ENCODE data around the gene MYO10.
"Not testable (repeated sequence)": the region's sequence is repeated elsewhere in the genome, so short reads cannot be mapped to it uniquely, and the experiment has no call there.

MYO10 gene

DNA sequence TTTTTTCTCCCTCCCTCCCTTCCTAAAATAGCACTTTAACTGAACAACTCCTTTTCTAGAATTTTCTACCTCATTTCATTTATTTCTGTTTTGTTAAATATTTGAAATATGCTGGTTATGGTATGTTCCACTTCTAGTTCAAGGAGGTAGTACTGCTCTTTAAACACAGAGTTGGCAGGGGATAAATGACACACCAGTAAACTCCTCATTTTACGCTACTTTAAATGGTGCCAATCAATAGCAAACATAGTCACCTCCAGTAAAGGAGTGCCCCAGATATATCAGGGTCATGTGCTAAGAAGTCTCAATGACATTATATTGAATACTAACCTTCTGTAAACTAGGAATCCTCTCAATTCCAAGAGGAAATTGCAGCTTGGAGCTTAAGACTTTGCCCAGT is 56.9 kb downstream of the MYO10 start:
- ATAC-seq: no peak
- TF ChIP-seq GLIS3 (CRISPR knock-in tag; IDR thresholded peaks at IDR 0.05) (no peak), ESRRG (CRISPR knock-in tag; IDR thresholded peaks at IDR 0.05) (no peak), BACH2 (CRISPR knock-in tag; IDR thresholded peaks at IDR 0.05; ENCODE audit: borderline replicate concordance) (no peak), PPARA (CRISPR knock-in tag; IDR thresholded peaks at IDR 0.05; ENCODE audit: borderline replicate concordance) (no peak), SNAI2 (CRISPR knock-in tag; IDR thresholded peaks at IDR 0.05) (no peak), TOX (CRISPR knock-in tag; IDR thresholded peaks at IDR 0.05; ENCODE audit: borderline replicate concordance) (no peak), TCF4 (CRISPR knock-in tag; IDR thresholded peaks at IDR 0.05; ENCODE audit: borderline replicate concordance) (no peak), ZFP30 (CRISPR knock-in tag; IDR thresholded peaks at IDR 0.05) (no peak), ZNF70 (CRISPR knock-in tag; IDR thresholded peaks at IDR 0.05) (no peak), ZNF8 (CRISPR knock-in tag; IDR thresholded peaks at IDR 0.05) (no peak), ZC3H10 (CRISPR knock-in tag; IDR thresholded peaks at IDR 0.05) (no peak), ZFP3 (CRISPR knock-in tag; IDR thresholded peaks at IDR 0.05) (no peak), ZNF565 (CRISPR knock-in tag; conservative IDR thresholded peaks at IDR 0.05; ENCODE audit: low read depth) (no peak), ISL1 (CRISPR knock-in tag; IDR thresholded peaks at IDR 0.05) (no peak)
- TF ChIP-seq, protein P1, sequence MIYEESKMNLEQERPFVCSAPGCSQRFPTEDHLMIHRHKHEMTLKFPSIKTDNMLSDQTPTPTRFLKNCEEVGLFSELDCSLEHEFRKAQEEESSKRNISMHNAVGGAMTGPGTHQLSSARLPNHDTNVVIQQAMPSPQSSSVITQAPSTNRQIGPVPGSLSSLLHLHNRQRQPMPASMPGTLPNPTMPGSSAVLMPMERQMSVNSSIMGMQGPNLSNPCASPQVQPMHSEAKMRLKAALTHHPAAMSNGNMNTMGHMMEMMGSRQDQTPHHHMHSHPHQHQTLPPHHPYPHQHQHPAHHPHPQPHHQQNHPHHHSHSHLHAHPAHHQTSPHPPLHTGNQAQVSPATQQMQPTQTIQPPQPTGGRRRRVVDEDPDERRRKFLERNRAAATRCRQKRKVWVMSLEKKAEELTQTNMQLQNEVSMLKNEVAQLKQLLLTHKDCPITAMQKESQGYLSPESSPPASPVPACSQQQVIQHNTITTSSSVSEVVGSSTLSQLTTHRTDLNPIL (CRISPR knock-in tag; IDR thresholded peaks at IDR 0.05; ENCODE audit: low read depth): no peak
- TF ChIP-seq, protein P2, sequence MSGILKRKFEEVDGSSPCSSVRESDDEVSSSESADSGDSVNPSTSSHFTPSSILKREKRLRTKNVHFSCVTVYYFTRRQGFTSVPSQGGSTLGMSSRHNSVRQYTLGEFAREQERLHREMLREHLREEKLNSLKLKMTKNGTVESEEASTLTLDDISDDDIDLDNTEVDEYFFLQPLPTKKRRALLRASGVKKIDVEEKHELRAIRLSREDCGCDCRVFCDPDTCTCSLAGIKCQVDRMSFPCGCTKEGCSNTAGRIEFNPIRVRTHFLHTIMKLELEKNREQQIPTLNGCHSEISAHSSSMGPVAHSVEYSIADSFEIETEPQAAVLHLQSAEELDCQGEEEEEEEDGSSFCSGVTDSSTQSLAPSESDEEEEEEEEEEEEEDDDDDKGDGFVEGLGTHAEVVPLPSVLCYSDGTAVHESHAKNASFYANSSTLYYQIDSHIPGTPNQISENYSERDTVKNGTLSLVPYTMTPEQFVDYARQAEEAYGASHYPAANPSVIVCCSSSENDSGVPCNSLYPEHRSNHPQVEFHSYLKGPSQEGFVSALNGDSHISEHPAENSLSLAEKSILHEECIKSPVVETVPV (CRISPR knock-in tag; IDR thresholded peaks at IDR 0.05): no peak

DNA sequence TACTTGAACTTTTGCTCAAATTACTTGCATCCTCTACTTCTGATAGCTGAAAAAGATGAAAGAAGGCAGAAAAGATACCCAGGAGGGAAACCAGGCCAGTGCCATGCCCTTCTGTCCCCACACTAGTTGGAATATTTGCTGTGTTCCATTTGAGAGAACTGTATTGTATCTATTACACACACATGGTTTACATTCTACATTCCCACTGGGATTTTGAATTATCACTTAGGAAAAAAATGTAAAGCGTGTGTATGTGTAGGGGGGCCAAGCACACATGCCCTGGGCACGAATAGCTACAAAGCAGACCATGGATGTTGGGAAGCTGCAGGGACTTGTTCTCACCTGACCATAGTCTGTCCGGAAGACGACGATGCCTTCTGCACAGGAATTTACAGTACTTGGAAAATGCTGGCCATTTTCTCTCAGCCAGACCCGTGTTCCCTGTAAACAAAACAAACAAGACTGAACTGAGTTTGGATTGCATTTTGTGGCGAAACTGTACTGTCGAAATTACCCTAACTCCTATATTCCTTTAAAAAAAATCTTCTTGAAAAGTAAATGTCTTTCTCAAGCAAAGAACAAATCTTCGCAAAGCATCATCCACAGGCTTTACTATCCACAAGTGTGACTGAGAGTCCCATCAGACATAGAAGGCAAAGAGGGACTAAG is 58.7 kb downstream of the MYO10 start:
- no peak for ATAC-seq
- TF ChIP-seq ZNF565 (CRISPR knock-in tag; conservative IDR thresholded peaks at IDR 0.05; ENCODE audit: low read depth) (no peak), SNAI2 (CRISPR knock-in tag; IDR thresholded peaks at IDR 0.05) (no peak), TOX (CRISPR knock-in tag; IDR thresholded peaks at IDR 0.05; ENCODE audit: borderline replicate concordance) (no peak), ZFP30 (CRISPR knock-in tag; IDR thresholded peaks at IDR 0.05) (no peak), ESRRG (CRISPR knock-in tag; IDR thresholded peaks at IDR 0.05) (no peak), RARB (CRISPR knock-in tag; IDR thresholded peaks at IDR 0.05) (no peak), TCF4 (CRISPR knock-in tag; IDR thresholded peaks at IDR 0.05; ENCODE audit: borderline replicate concordance) (no peak), PPARA (CRISPR knock-in tag; IDR thresholded peaks at IDR 0.05; ENCODE audit: borderline replicate concordance) (no peak), ZC3H10 (CRISPR knock-in tag; IDR thresholded peaks at IDR 0.05) (no peak), ARNTL (CRISPR knock-in tag; IDR thresholded peaks at IDR 0.05; ENCODE audit: borderline replicate concordance, low read depth) (no peak), OSR1 (CRISPR knock-in tag; IDR thresholded peaks at IDR 0.05) (no peak), ZNF8 (CRISPR knock-in tag; IDR thresholded peaks at IDR 0.05) (no peak), ZNF70 (CRISPR knock-in tag; IDR thresholded peaks at IDR 0.05) (no peak), GLIS3 (CRISPR knock-in tag; IDR thresholded peaks at IDR 0.05) (no peak)
- TF ChIP-seq, protein P2 (CRISPR knock-in tag; IDR thresholded peaks at IDR 0.05): no peak
- TF ChIP-seq, protein P3, sequence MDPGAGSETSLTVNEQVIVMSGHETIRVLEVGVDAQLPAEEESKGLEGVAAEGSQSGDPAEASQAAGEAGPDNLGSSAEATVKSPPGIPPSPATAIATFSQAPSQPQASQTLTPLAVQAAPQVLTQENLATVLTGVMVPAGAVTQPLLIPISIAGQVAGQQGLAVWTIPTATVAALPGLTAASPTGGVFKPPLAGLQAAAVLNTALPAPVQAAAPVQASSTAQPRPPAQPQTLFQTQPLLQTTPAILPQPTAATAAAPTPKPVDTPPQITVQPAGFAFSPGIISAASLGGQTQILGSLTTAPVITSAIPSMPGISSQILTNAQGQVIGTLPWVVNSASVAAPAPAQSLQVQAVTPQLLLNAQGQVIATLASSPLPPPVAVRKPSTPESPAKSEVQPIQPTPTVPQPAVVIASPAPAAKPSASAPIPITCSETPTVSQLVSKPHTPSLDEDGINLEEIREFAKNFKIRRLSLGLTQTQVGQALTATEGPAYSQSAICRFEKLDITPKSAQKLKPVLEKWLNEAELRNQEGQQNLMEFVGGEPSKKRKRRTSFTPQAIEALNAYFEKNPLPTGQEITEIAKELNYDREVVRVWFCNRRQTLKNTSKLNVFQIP (CRISPR knock-in tag; IDR thresholded peaks at IDR 0.05; ENCODE audit: borderline replicate concordance, low read depth): no peak

DNA sequence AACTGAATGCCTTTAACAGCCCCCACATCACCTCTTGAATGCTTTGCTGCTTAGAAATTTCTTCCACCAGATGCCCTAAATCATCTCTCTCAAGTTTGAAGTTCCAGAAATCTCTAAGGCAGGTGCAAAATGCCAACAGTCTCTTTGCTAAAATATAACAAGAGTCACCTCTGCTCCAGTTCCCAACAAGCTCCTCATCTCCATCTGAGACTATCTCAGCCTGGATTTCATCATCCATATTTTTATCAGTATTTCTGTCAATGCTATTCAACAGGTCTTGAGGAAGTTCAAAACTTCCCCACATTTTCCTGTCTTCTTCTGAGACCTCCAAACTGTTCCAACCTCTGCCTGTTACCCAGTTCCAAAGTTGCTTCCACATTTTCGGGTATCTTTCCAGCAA is 61.7 kb downstream of the MYO10 start:
- ATAC-seq: not testable (repeated sequence)

DNA sequence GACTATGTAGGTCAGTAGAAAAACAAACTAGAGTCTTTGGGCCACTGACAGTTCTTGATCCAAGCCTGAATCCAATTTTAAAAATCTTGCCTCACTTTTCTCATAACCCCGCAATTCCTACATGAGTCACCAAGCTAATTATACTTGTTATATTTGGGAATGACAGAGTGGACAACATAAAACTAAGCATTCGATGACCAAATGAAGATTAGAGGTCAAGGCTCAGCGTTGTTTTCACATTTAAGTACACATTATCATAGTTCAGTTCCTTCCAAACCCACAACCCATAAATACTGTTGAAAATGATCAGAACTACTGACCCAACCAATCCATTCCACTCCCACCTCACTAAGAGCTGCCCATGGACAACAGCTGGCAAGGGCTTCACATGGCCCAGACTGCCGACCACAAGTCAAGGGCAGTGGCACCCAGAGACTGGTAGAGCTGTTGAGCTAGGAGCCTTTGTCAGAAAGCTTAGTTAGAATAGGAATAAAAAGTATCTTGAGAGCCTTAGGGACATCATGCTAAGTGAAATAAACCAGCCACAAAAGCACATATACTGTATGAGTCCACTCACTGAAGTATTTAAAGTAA is 64.2 kb downstream of the MYO10 start:
- no peak for TF ChIP-seq SNAI2 (CRISPR knock-in tag; IDR thresholded peaks at IDR 0.05)
- TF ChIP-seq TOX (CRISPR knock-in tag; IDR thresholded peaks at IDR 0.05; ENCODE audit: borderline replicate concordance): no peak
- no peak for TF ChIP-seq RARB (CRISPR knock-in tag; IDR thresholded peaks at IDR 0.05)
- no peak for TF ChIP-seq ARNTL (CRISPR knock-in tag; IDR thresholded peaks at IDR 0.05; ENCODE audit: borderline replicate concordance, low read depth)
- no peak for TF ChIP-seq ZNF70 (CRISPR knock-in tag; IDR thresholded peaks at IDR 0.05)
- TF ChIP-seq PPARA (CRISPR knock-in tag; IDR thresholded peaks at IDR 0.05; ENCODE audit: borderline replicate concordance): no peak
- no peak for TF ChIP-seq ZFP3 (CRISPR knock-in tag; IDR thresholded peaks at IDR 0.05)
- TF ChIP-seq, protein P1 (CRISPR knock-in tag; IDR thresholded peaks at IDR 0.05; ENCODE audit: low read depth): no peak
- TF ChIP-seq ZFP30 (CRISPR knock-in tag; IDR thresholded peaks at IDR 0.05): no peak
- TF ChIP-seq, protein P4, sequence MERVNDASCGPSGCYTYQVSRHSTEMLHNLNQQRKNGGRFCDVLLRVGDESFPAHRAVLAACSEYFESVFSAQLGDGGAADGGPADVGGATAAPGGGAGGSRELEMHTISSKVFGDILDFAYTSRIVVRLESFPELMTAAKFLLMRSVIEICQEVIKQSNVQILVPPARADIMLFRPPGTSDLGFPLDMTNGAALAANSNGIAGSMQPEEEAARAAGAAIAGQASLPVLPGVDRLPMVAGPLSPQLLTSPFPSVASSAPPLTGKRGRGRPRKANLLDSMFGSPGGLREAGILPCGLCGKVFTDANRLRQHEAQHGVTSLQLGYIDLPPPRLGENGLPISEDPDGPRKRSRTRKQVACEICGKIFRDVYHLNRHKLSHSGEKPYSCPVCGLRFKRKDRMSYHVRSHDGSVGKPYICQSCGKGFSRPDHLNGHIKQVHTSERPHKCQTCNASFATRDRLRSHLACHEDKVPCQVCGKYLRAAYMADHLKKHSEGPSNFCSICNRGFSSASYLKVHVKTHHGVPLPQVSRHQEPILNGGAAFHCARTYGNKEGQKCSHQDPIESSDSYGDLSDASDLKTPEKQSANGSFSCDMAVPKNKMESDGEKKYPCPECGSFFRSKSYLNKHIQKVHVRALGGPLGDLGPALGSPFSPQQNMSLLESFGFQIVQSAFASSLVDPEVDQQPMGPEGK (CRISPR knock-in tag; IDR thresholded peaks at IDR 0.05; ENCODE audit: borderline replicate concordance): no peak
- TF ChIP-seq CSDC2 (CRISPR knock-in tag; IDR thresholded peaks at IDR 0.05): no peak
- no peak for TF ChIP-seq ESRRG (CRISPR knock-in tag; IDR thresholded peaks at IDR 0.05)
- TF ChIP-seq, protein P3 (CRISPR knock-in tag; IDR thresholded peaks at IDR 0.05; ENCODE audit: borderline replicate concordance, low read depth): no peak
- TF ChIP-seq ISL1 (CRISPR knock-in tag; IDR thresholded peaks at IDR 0.05): no peak
- peak; percentile 26; the same call in 2 of the 3 replicates for ATAC-seq
